Lung microvascular endothelial cell (primary cell): ENCODE data around the gene TMEM215. TPM values are rescaled to one million over a fixed set of nuclear protein-coding genes. Genes with fewer than 3 reads are reported as not detected.
"Not testable (repeated sequence)": the region's sequence is repeated elsewhere in the genome, so short reads cannot be mapped to it uniquely, and the experiment has no call there.

ENCODE experiments used
- DNase-seq, 2 donors: peaks; one replicate each; pipeline versions ENCODE4 v3.0.0 to v3.0.0-alpha.2; 2010; ENCODE audit warnings: low read depth in 2 of 2
- total RNA-seq: library from RNA; depleted of rRNA; stranded (reverse); fragments of >200 nt; gene quantifications from 2 replicates; pipeline ENCODE4 v1.2.1, GENCODE V29; 2014

The TMEM215 gene, protein sequence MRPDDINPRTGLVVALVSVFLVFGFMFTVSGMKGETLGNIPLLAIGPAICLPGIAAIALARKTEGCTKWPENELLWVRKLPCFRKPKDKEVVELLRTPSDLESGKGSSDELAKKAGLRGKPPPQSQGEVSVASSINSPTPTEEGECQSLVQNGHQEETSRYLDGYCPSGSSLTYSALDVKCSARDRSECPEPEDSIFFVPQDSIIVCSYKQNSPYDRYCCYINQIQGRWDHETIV
- not detected in 2 replicates for total RNA-seq

DNA sequence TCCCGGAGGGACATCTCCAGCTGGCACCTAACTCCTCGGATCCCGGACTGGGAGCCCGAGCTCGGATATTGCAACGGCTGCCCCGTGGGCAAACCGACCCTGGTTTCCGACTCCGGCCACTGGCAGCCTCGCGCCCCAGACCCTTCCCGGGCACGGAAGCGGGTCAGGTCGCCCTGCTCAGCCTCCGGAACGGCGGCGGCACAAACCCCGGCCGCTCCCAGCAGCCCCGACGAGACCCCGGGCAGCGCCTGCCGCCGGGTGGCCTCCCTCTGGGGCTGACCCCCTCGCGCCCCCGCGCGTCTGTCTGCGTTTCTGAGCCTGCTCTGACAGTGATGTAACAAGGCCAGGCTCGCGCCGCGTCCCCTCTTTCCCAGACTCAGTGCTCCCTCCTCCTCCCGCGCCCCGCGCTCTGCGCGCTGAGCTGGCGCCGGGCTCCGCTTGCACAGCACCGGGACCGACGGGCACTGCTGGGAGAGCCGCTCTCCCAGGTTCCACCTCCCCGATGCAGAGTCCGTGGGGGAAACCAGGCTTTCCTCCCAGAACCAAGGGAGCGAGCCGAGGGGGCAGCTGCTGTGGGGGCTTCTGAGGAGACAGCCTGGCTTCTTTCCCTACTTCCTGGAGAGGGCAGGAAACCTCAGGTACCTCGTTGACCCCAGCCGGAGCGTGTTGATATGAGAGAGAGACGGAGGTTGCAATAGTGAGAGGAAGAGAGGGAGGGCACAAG lies at the start of gene TMEM215:
TSS of gene TMEM215 (plus strand) at position 373 of the 724 bp plus-strand sequence. CDS start 644 bp downstream, outside the sequence.
- DNase-seq: peak in 1 of 2 donors; percentile 6

GRCh38 chr9:32735476-32735875 lies 47.9 kb upstream of the TMEM215 start:
- DNase-seq: no peak

GRCh38 chr9:32737378-32737777 lies 46.0 kb upstream of the TMEM215 start:
- no peak for DNase-seq

DNA sequence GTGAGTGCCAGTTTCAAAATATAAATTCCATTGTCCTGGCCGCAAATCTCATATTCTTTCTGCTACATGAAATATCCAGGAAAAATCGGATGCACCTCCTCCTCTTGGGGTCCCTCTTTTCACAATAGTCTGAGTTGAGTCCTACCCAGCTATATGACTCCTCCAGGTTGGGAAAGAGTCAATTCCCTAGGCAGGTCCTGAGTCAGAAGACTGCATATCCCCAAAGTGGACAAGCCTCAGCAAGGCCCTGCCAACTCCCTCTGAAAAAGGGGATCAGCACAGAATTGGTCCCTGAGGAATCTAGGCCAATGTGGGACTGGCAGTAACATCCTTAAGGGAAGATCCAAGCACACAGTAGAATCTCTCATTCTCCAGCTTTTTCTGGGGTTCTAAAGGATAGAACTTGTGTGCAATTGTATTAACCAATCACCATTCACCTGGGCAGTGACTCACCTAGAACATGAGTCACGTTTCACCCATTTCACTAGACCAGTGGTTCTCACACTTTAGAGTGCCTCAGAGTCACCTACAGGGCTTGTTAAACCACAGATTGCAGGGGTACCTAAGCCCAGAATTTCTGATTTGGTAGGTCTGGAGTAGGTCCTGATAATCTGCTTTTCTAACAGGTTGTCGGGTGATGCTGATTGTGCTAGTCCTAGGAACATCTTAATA lies 44.7 kb upstream of the TMEM215 start:
- DNase-seq: peak in 1 of 2 donors; percentile 6

DNA sequence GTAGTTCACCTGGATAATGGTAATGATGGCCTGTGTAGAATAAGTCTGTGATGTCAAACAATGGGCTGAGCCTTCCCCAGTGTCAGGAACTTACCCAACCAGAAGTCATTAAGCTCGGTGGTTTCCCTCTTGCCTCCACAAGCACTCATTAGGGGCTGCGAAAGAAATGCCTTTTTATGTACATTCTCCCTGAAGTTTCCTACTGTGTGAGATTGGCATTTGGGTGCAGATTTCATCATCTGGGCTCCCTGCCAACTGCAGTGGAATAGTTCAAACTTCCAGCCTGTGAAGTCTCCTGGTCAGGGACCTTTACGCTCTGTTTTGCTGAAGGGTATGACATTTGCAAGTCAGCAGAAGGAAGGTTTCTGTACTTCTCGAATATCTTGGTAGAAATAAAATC lies 41.6 kb upstream of the TMEM215 start:
- peak; percentile 6 to 20 for DNase-seq

DNA sequence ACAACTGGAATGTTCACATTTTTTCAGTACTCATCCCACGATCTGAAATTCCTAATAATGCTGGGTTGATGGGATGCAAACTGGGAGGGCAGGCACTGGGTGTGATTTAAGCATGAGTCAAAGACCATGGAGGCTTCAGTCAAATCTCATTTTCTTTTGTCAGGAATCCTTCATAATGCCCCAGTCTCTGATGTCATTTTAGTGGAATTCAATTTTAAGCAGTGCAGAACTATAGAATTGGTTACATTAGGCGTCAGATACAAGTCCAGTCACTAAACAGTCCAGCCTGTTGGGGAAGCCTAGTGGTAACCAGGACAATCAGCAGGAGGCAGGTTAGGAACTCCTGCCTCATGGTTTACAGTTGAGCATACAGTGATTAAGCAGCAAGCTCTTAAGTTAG lies 41.0 kb upstream of the TMEM215 start:
- no peak for DNase-seq

DNA sequence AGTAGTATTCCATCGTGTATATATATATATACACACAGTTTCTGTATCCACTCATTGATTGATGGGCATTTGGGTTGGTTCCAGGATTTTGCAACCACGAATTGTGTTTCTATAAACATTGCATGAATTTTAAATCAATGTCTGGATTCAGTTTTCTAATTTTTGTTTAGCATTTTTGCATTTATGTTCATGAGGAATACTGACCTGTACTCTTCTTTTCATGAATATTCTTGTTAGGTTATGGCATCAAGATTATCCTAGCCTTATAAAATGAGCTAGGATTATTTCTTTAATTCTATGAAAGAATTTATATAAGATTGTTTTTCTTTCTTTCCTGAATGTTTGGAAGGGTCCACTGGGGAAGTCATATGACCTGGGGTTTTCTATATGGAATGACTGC lies 35.3 kb upstream of the TMEM215 start:
- DNase-seq: no peak

GRCh38 chr9:32755730-32756129 lies 27.6 kb upstream of the TMEM215 start:
- no peak for DNase-seq

GRCh38 chr9:32764139-32764538 lies 19.2 kb upstream of the TMEM215 start:
- DNase-seq: no peak

DNA sequence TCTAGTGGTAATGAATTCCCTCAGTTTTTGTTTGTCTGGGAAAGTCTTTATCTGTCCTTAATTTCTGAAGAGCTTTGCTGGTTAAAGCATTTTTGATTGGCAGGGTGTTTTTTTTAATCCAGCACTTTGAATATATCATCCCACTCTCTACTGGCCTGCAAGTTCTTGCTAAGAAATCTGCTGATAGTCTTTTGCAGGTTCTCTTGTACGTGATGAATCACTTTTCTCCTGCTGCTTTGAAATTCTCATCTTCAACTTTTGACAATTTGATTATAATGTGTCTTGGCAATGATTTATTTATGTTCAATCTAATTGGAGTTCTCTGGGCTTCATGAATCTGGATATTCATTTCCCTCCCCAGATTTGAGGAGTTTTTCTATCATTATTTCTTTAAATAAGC lies 8.1 kb upstream of the TMEM215 start:
- no peak for DNase-seq

DNA sequence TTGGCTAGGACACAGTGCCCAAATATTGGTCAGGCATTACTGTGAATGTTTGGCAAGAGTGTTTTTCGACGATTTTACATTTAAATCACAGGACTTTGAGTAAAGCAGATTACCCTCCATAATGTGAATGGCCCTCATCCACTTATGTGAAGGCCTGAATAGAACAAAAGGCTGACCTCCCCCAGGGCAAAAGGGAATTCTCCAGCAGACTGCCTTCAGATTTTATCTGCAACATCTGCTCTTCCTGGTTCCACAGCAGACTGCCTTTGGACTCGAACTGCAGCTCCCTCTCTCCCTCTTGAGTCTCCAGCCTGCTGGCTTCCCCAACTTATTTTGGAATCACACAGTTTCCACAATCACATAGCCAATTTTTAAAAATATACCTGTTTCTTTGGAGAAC lies 7.1 kb upstream of the TMEM215 start:
- no peak for DNase-seq

GRCh38 chr9:32782476-32783167 lies 718 bp upstream of the TMEM215 start:
- no peak for DNase-seq

DNA sequence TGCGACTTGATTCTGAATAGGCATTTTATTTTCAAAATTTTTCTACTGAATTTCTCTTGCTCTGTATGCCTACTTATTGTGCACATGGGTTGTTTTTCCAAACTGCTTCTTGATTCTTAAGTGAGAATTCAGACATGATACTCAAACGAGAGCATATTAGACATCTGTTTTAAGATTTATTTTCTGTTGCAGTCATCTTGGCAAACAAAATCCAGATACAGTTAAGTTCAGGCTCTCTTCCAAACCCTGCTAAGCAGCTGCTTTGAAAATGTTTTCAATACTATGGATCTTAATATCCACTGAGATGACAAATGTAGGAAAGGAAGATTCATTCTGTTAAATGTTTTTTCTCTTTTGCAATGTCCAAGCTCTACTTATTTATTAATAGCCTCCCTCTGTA lies 4.5 kb downstream of the TMEM215 start:
- no peak for DNase-seq

GRCh38 chr9:32796015-32796414 lies 12.7 kb downstream of the TMEM215 start:
- not testable (repeated sequence) for DNase-seq

DNA sequence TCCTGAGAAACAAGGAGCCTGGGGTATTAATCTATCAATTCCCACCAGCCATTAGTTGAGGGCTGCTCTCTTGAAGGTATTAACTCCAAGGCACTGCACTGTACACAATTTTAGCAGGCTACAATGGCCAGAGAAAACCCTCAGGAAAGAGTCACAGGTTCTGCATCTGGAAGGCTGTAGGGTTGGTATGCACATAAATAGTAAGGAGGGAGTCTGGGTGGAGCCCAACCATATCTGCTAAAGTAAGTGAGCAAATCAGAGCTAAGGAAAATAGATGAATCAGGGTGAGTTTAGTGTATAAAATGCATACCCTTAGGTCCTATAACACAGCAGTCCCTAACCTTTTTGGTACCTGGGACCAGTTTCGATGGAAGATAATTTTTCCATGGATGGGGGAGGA lies 18.2 kb downstream of the TMEM215 start:
- DNase-seq: no peak

- DNase-seq: no peak
These were observed 23.9 kb downstream of the TMEM215 start for GRCh38 chr9:32807217-32807616.

GRCh38 chr9:32811246-32811645 lies 27.9 kb downstream of the TMEM215 start:
- no peak for DNase-seq

- DNase-seq: no peak
These were observed 37.0 kb downstream of the TMEM215 start for GRCh38 chr9:32820322-32820721.

GRCh38 chr9:32823101-32823500 lies 39.8 kb downstream of the TMEM215 start:
- no peak for DNase-seq

GRCh38 chr9:32823551-32823950 lies 40.2 kb downstream of the TMEM215 start:
- DNase-seq: no peak

DNA sequence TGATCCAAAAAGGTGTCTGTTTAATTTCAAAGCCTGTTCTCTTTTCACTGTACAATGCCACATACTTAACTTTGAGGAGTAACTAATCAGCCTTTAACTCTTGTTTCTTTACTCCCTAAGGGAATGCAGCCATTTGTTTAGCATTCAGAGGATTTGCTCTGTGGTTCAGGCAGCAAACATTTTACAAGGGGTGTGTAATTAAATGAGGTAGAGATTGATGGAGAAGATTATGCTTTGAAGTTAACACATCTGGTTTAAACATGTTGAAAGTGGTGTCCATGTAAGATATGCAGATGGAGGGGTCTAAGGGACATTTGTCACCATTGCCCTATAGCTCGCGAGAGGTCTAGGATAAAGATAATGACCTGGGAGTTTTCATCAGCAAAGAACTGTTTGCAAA lies 41.9 kb downstream of the TMEM215 start:
- no peak for DNase-seq

DNA sequence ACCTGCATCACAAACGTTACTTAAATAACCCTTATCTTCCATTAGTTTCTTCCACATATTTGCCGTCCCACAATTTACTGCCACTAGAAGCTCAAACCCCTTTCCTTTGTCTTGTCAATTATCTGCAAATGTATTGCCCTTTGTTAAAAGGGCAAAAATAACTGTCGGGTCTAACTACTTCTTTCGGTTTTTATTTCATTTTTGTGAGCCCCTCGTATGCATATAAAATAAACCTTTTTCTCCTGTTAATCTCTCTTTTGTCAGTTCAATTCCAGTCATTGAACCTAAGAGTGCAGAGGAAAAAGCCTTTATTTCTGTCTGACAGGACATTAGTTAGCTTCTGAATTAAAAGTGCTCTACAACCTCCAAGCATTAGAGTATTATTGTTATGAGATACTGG lies 45.5 kb downstream of the TMEM215 start:
- DNase-seq: no peak
